OCI-LY7 (cell line): Measurements from ENCODE around the gene STXBP5. TPM values are rescaled to one million over a fixed set of nuclear protein-coding genes. Genes with fewer than 3 reads are reported as not detected.

Experiments used
- BruUV-seq: library from RNA; stranded (reverse); fragments of 400-500 nt; replicated peaks from 2 replicates; lab custom pipeline; 2021; lab: Mats Ljungman, UMichigan
- CTCF ChIA-PET: fragments of 300-600 bp; sonication (Branson Sonifier 250); formaldehyde crosslinking; loops from one replicate; lab custom pipeline; 2022; ENCODE audit warnings: antibody characterized with exemption; ENCODE audit not compliant: unreplicated experiment; lab: Charles Lee
- POLR2A ChIA-PET: fragments of 300-600 bp; sonication (Branson Sonifier 250); formaldehyde crosslinking; loops from one replicate; lab custom pipeline; 2022; ENCODE audit warnings: antibody characterized with exemption; lab: Charles Lee
- DNase-seq: peaks from one replicate; pipeline ENCODE4 v3.0.0-alpha.2; 2015; ENCODE audit warnings: low spot score
- H2AFZ ChIP-seq: fragments of 200-600 bp; sonication (generic), shearing (Covaris generic); 2 replicates; pipeline ENCODE4 v1.6.1; 2014; ENCODE audit warnings: mild to moderate bottlenecking, antibody characterized with exemption, low read length, moderate library complexity
- H3K27ac ChIP-seq: fragments of 200-600 bp; sonication (generic); 2 replicates; pipeline ENCODE4 v1.5.1; 2014; ENCODE audit warnings: mixed run types, low read depth, mild to moderate bottlenecking, moderate library complexity, low read length, inconsistent platforms; ENCODE audit not compliant: poor library complexity, severe bottlenecking
- H3K36me3 ChIP-seq: fragments of 200-600 bp; sonication (generic); 2 replicates; pipeline ENCODE4 v1.6.1; 2014; ENCODE audit warnings: mild to moderate bottlenecking, antibody characterized with exemption, low read length, moderate library complexity, mixed read lengths; ENCODE audit not compliant: insufficient read depth
- H3K4me1 ChIP-seq: fragments of 200-600 bp; sonication (generic); 2 replicates; pipeline ENCODE4 v1.5.1; 2014; ENCODE audit warnings: mild to moderate bottlenecking, low read length; ENCODE audit not compliant: insufficient read depth, poor library complexity, severe bottlenecking
- H3K4me2 ChIP-seq: fragments of 200-600 bp; sonication (generic); 2 replicates; pipeline ENCODE4 v1.6.1; 2014; ENCODE audit warnings: mild to moderate bottlenecking, low read length
- H3K4me3 ChIP-seq: fragments of 200-600 bp; sonication (generic); 2 replicates; pipeline ENCODE4 v1.5.1; 2014; ENCODE audit warnings: mild to moderate bottlenecking, low read depth, low read length; ENCODE audit not compliant: poor library complexity, severe bottlenecking
- H3K79me2 ChIP-seq: fragments of 200-600 bp; sonication (generic); 2 replicates; pipeline ENCODE4 v1.6.1; 2016; ENCODE audit warnings: low read depth, mild to moderate bottlenecking, low read length, moderate library complexity, mixed read lengths; ENCODE audit not compliant: insufficient read depth
- H3K9me2 ChIP-seq: fragments of 200-600 bp; sonication (generic); 2 replicates; pipeline ENCODE4 v1.6.1; 2016; ENCODE audit warnings: mild to moderate bottlenecking, low read length, mixed read lengths; ENCODE audit not compliant: insufficient read depth
- H3K9me3 ChIP-seq: fragments of 200-600 bp; sonication (generic); 2 replicates; pipeline ENCODE4 v1.6.1; 2014; ENCODE audit warnings: mild to moderate bottlenecking, mixed run types, low read length, mixed read lengths
- H4K20me1 ChIP-seq: fragments of 200-600 bp; sonication (generic); 2 replicates; pipeline ENCODE4 v1.6.1; 2014; ENCODE audit warnings: mild to moderate bottlenecking, antibody characterized with exemption, low read length, moderate library complexity, mixed read lengths; ENCODE audit not compliant: insufficient read depth
- EZH2phosphoT487 ChIP-seq: fragments of 200-600 bp; sonication (generic); IDR thresholded peaks from 2 replicates; pipeline ENCODE4 v1.6.1; 2018; ENCODE audit warnings: low read depth, borderline replicate concordance, mild to moderate bottlenecking, mixed run types, antibody characterized with exemption, low read length, moderate library complexity, mixed read lengths
- intact Hi-C: fragments of 100-400 bp; cut with micrococcal nuclease; formaldehyde crosslinking; loops from one replicate; pipeline ENCODE4 v1.10.0; 2022; ENCODE audit not compliant: unreplicated experiment
- total RNA-seq, 2 experiments: library from RNA; depleted of rRNA in 1 of 2; stranded (reverse); fragments of >200 nt in 1 of 2; shearing (Covaris generic) in 1 of 2; gene quantifications; 2 replicates each; pipeline ENCODE4 v1.2.3, GENCODE V29; 2014 to 2022
- TF ChIP-seq, protein P1 (sequence below): fragments of 200-600 bp; sonication (generic); conservative IDR thresholded peaks from 2 replicates; pipeline ENCODE4 v1.5.1; 2014; ENCODE audit warnings: mild to moderate bottlenecking, antibody characterized with exemption, low read length, moderate library complexity, mixed read lengths

STXBP5 gene
- total RNA-seq, 2 experiments from 2014 or later, result 12.3 to 15.4 TPM

DNA sequence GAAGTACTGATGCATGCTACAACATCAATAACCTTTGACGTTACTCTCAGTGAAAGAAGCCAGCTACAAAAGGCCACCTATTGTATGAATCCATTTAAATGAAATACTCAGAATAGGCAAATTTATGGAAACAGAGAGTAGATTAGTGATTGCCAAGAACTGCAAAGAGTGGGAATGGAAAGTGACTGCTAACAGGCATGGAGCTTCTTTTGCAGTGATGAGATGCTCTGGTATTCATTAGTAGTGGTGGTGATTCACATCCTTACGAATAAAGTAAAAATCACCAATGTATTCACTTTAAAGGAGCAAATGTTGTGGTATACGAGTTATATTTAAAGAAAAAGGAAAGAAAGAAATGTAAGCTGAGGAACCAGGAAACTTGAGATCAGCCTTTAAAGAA, 177.5 kb downstream of the STXBP5 start:
- TF ChIP-seq, protein P1, sequence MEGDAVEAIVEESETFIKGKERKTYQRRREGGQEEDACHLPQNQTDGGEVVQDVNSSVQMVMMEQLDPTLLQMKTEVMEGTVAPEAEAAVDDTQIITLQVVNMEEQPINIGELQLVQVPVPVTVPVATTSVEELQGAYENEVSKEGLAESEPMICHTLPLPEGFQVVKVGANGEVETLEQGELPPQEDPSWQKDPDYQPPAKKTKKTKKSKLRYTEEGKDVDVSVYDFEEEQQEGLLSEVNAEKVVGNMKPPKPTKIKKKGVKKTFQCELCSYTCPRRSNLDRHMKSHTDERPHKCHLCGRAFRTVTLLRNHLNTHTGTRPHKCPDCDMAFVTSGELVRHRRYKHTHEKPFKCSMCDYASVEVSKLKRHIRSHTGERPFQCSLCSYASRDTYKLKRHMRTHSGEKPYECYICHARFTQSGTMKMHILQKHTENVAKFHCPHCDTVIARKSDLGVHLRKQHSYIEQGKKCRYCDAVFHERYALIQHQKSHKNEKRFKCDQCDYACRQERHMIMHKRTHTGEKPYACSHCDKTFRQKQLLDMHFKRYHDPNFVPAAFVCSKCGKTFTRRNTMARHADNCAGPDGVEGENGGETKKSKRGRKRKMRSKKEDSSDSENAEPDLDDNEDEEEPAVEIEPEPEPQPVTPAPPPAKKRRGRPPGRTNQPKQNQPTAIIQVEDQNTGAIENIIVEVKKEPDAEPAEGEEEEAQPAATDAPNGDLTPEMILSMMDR, result no peak
- TF ChIP-seq EZH2phosphoT487, result no peak
- no TSS peak for BruUV-seq
- intact Hi-C loops, result no loop called here
- no peak overlapping the region for H2AFZ ChIP-seq
- ChIA-PET POLR2A (interaction anchor here (0.5 to 0.7 kb wide), 5 partner anchors 17 to 730 kb away, joined by 3 to 4 read pairs (median 3); no protein-coding TSS in a partner anchor), CTCF (no interaction called here)
- H3K9me2 ChIP-seq, result no peaks in the 10 kb centered on the region
- H3K4me1 ChIP-seq, result no peaks in the 10 kb centered on the region
- H3K9me3 ChIP-seq, result no peaks in the 10 kb centered on the region
- no peaks in the 10 kb centered on the region for H3K79me2 ChIP-seq
- H3K4me2 ChIP-seq, result no peak overlapping the region
- no peak overlapping the region for H3K27ac ChIP-seq
- no peaks in the 10 kb centered on the region for H4K20me1 ChIP-seq
- no peak overlapping the region for H3K4me3 ChIP-seq
- H3K36me3 ChIP-seq, result no peaks in the 10 kb centered on the region
- DNase-seq, result no peak

DNA sequence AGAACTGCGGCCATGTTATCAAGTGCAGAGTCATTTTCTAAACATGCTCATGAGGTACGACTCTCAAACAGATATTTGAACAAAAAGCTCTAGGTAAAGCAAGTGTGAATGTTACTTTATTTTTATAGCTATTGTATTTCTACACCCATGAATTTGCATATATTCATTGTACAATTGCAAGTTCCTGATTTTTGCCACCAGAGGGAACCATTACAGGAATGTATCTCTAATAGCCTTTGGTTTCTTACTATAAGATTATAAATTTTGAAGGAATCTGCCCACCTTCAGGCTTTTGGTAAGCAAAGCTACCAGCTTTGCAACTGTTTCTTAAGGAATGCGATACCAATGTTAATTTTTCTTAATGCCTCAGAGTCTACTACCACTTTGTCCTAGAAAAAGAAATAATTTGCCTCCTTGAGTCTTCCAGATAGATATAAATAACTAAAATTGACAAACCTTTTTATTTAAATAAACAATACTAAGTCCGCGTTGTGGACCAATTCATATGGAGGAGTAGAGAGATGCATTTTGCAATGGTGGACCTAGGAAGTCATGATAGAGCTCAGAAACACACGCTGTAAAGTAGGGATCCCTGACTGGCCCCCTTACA, 178.8 kb downstream of the STXBP5 start:
- intact Hi-C loops, result no loop called here
- no peaks in the 10 kb centered on the region for H4K20me1 ChIP-seq
- H3K9me3 ChIP-seq, result no peaks in the 10 kb centered on the region
- no peaks in the 10 kb centered on the region for H3K4me1 ChIP-seq
- no peak overlapping the region for H3K4me2 ChIP-seq
- no TSS peak for BruUV-seq
- no peaks in the 10 kb centered on the region for H3K79me2 ChIP-seq
- no peak overlapping the region for H3K27ac ChIP-seq
- TF ChIP-seq EZH2phosphoT487, result no peak
- TF ChIP-seq, protein P1, result peak; percentile 69
- no peak overlapping the region for H3K4me3 ChIP-seq
- POLR2A ChIA-PET, result interaction anchor here (0.6 kb wide), 1 partner anchor 10 kb away, joined by 3 read pairs; no protein-coding TSS in a partner anchor
- no peaks in the 10 kb centered on the region for H3K9me2 ChIP-seq
- no peak overlapping the region for H2AFZ ChIP-seq
- CTCF ChIA-PET, result no interaction called here
- H3K36me3 ChIP-seq, result no peaks in the 10 kb centered on the region
- peak; percentile 12 for DNase-seq

DNA sequence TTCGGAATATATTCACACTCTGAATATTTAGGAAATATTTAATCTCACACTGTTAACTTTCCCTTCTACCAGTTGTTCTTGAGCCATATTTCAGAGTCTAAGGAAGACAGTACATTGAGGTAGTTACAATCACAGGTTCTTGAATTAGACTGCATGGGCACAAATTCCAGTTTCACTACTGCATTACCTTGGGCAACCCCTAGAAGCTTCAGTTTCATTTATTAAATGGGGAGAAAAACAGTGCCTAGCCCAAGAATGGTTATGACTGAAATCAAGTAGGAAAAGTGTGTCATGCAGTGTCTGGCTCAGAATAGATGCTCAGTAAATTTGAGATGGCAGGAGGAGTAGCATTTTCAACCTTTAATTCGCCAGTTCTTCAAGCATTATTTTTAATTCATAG, 179.8 kb downstream of the STXBP5 start:
- POLR2A ChIA-PET, result interaction anchor here (0.7 kb wide), 1 partner anchor 211 kb away, joined by 3 read pairs; no protein-coding TSS in a partner anchor
- H3K36me3 ChIP-seq, result no peaks in the 10 kb centered on the region
- intact Hi-C loops, result no loop called here
- H2AFZ ChIP-seq, result no peak overlapping the region
- H3K9me2 ChIP-seq, result no peaks in the 10 kb centered on the region
- no peak for DNase-seq
- H3K4me2 ChIP-seq, result no peak overlapping the region
- no peaks in the 10 kb centered on the region for H3K79me2 ChIP-seq
- H3K27ac ChIP-seq, result no peak overlapping the region
- no peak overlapping the region for H3K4me3 ChIP-seq
- BruUV-seq, result no TSS peak
- CTCF ChIA-PET, result no interaction called here
- H4K20me1 ChIP-seq, result no peaks in the 10 kb centered on the region
- no peaks in the 10 kb centered on the region for H3K9me3 ChIP-seq
- TF ChIP-seq, protein P1, result no peak
- TF ChIP-seq EZH2phosphoT487, result no peak
- no peaks in the 10 kb centered on the region for H3K4me1 ChIP-seq
